Fibroblast of peridontal ligament (primary cell): ENCODE results near the gene TEX101.

Experiments
- DNase-seq: peaks from one replicate; pipeline ENCODE4 v3.0.0-alpha.2; 2010; ENCODE audit errors: extremely low read depth

TEX101 gene

DNA sequence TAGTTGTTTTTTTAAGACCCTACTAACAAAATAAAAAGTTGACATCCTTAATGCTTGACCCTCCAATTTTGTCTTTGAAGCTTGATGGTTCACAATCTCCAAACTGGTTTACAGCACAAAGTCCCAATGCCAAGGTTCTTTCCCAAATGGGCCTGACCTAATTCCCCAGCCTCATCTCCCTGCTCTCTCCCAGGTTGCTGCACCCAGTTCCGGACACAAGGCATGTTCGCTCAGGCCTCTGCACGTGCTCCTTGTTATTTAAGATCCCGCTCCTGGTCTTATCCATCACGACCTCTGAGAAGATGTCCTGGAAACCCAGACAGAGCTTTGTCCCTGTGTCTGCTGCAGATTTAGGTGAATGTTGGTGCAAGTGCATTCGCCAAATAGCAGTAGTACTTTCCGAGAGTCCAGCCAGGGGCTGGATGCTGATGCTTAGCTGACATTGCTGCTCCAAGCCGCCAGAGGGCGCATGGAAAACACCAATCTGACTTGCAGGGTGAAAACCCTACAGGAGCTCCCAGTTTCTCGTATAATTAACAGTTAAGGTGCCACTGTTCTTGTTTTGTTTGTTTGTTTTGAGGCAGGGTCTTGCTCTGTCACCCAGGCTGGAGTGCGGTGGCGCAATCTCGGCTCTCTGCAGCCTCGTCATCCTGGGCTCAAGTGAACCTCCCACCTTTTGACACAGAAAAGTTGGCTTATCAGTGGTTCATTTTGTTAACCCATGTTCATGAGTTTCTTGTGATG, 32.2 kb downstream of the TEX101 start:
- DNase-seq = peak; percentile 80

DNA sequence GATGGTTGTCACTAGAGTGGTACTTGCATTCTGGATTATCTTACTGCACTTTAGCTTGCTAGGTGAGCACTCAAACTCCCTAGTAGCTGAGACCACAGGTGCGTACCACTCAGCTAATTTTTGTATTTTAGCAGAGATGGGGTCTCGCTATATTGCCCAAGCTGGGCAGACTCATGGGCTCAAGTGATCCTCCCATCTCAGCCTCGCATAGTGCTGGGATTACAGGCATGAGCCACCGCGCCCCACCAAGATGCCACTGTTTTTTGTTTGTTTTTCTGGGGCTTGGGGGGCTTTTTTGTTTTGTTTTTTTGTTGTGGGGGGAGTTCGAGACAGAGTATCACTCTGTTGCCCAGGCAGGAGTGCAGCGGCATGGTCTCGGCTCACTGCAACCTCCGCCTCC, 33.0 kb downstream of the TEX101 start:
- DNase-seq = no peak

GRCh38 chr19:43450545-43450997, 35.9 kb downstream of the TEX101 start:
- peak; percentile 92 for DNase-seq

DNA sequence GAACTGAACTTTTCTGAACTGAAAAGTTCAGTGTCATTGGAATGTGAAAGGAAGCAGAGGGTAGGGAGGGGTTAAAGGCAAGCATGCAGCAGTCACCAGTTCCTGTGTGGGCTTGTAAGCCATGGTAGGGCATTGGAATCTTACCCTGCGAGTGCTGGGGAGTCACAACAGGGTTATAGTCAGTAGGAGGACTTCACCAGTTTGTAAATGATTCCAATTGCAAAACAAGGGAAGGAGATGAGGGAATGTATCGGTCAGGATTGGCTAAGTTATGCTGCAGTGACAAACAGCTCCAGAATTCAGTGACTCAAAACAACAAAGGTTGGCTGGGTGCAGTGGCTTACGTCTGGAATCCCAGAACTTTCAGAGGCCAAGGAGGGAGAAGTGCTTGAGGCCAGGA, 37.9 kb downstream of the TEX101 start:
- no peak for DNase-seq

- DNase-seq = no peak
Measured at GRCh38 chr19:43454031-43454430, 39.3 kb downstream of the TEX101 start.

- peak; percentile 12 for DNase-seq
Measured at GRCh38 chr19:43455321-43456113, 40.8 kb downstream of the TEX101 start.

GRCh38 chr19:43457809-43458208, 43.1 kb downstream of the TEX101 start:
- DNase-seq = no peak

GRCh38 chr19:43460362-43461016, 45.8 kb downstream of the TEX101 start:
- no peak for DNase-seq

DNA sequence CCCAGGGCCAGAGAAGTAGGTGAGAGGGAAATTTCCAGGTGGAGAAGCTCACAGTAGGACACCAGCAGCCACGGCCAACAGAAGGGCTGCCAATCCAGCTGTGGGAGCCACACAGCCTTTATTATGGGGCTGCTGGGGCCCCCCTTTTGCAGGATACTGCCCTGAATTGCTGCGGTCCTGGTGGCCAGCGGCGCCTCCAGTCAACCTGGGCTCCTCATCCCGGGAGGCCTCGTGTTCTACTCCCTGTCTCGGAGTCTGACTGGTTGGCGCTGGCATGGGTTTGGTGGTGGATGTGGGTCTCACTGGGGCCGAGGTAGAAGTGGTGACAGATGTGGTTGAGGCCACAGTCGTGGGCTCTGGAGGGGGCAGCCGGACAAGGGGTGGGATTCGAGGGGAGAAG, 46.6 kb downstream of the TEX101 start:
- no peak for DNase-seq

DNA sequence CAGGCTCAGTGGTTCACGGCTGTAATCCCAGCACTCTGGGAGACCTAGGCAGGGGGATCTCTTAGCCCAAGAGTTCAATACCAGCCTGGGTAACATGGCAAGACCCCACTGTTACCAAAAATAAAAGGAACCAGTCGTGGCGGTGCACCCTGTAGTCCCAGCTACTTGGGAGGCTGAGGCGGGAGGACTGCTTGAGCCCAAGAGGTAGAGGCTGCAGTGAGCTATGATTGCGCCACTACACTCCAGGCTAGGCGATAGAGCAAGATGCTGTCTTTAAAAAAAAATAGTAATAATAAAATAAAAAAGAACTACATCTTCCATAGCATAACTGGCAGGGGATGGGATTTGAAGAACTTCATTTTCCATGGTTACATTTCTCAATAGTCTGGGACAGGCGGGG, 47.7 kb downstream of the TEX101 start:
- DNase-seq = no peak

DNA sequence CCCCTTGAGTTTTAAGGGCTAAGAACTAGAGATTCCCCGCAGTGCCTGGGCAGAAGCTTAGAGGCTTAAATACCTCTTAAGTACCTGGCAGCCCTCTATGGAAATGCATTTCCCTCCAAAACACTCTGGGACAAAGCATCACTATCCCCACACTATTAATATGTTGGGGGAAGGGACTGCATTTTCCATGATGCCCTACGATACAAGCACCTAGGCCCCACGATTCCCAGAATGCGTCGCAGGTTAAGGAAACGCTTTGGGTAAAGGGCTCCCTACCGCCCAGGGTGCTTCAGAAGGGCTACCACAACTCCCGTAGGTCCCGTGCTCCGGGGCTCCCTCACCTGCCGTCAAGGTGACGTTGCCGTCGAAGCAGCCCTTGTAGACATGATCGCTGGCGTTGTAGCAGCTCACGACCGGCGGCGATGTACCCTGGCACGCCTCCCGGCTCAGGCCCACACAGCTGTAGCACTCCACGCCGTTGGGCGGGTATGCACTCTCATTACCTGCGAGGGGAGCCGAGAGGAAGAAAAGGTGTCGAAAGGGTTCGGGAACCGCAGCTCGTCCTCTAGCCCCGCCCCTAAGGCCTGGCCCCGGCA, 48.2 kb downstream of the TEX101 start:
- no peak for DNase-seq

DNA sequence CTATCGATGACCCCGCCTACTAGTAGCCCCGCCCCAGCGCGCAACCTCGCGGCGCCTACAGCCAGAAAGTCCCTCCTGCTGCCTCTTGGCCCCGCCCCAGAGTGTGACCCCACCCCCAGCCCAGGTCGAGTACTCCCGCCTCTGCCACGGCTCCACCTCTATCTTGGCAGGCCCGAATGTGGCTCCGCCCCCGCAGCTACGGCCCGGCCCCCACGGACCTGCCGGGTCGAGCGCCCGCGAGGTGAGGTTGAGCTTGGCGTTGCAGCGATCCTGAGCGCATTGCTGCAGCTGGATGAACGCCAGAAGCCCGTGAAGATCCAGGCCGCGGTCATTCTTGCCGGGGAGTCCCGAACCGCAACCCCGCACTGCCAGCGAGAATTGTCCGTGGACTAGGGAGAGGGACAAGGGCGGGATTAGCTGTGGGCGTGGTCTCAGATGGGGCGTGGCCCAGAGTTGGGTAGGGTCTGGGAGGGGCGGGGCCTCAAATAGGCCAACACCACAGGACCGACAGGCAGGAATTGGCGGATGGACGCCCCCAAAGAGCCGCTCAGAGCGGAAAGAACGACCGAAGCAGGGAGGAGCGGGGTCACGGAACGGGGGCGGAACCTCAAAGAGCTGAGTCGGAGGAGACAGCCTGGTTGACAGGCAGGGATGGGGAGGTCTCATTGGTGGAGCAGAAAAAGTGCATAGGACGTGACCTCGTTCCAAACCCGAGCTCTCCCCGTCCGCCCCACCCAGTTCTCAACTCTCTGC, 48.9 kb downstream of the TEX101 start:
- DNase-seq = peak; percentile 91

- DNase-seq = no peak
Measured at GRCh38 chr19:43464134-43464775, 49.6 kb downstream of the TEX101 start.

- DNase-seq = peak; percentile 27
Measured at GRCh38 chr19:43465468-43466120, 50.9 kb downstream of the TEX101 start, which contains the start of gene LYPD3. LYPD3 (minus strand) TSS chr19:43465608; CDS start chr19:43465571, 37 bp downstream.

GRCh38 chr19:43466793-43467192, 52.1 kb downstream of the TEX101 start:
- no peak for DNase-seq

- DNase-seq = no peak
Measured at GRCh38 chr19:43467276-43467675, 52.6 kb downstream of the TEX101 start.

- DNase-seq = peak; percentile 52
Measured at GRCh38 chr19:43467730-43468129, 53.0 kb downstream of the TEX101 start.
